Neural cell (in vitro differentiated cells): ENCODE measurements around the gene NOP9. TPM values are rescaled to one million over a fixed set of nuclear protein-coding genes. Genes with fewer than 3 reads are reported as not detected.

ENCODE experiments used
- H2AFZ ChIP-seq: fragments of 200-600, 300-800 bp; sonication (generic), shearing (Covaris generic); 2 replicates; pipeline ENCODE4 v1.6.0; 2014; ENCODE audit warnings: low read depth, mild to moderate bottlenecking, antibody characterized with exemption, low read length, moderate library complexity
- H3F3A ChIP-seq: fragments of 200-600 bp; shearing (Covaris generic); 2 replicates; pipeline ENCODE4 v1.6.1; 2016; ENCODE audit warnings: mild to moderate bottlenecking, moderate library complexity, mixed read lengths, antibody characterized with exemption, low read length; ENCODE audit not compliant: insufficient read depth, poor library complexity, severe bottlenecking
- H3K27ac ChIP-seq: fragments of 200-600, 300-800 bp; sonication (generic), shearing (Covaris generic); 2 replicates; pipeline ENCODE4 v1.5.1; 2014; ENCODE audit warnings: mild to moderate bottlenecking, low read length, moderate library complexity
- H3K27me3 ChIP-seq: fragments of 300-800, 200-600 bp; sonication (generic), shearing (Covaris generic); 2 replicates; pipeline ENCODE4 v1.6.0; 2014; ENCODE audit warnings: mild to moderate bottlenecking, low read depth, low read length, moderate library complexity; ENCODE audit not compliant: insufficient read depth
- H3K36me3 ChIP-seq: fragments of 300-800, 200-600 bp; sonication (generic), shearing (Covaris generic); 2 replicates; pipeline ENCODE4 v1.5.1; 2014; ENCODE audit warnings: mild to moderate bottlenecking, antibody characterized with exemption, low read length, moderate library complexity; ENCODE audit not compliant: insufficient read depth
- H3K4me2 ChIP-seq: fragments of 300-800, 200-600 bp; sonication (generic), shearing (Covaris generic); 2 replicates; pipeline ENCODE4 v1.6.0; 2014; ENCODE audit warnings: mild to moderate bottlenecking, low read length
- H3K4me3 ChIP-seq: fragments of 300-800, 200-600 bp; sonication (generic), shearing (Covaris generic); 2 replicates; pipeline ENCODE4 v1.5.1; 2014; ENCODE audit warnings: mild to moderate bottlenecking, low read length, moderate library complexity
- H3K79me2 ChIP-seq: fragments of 200-600 bp; shearing (Covaris generic); replicated peaks from 2 replicates; pipeline ENCODE4 v1.6.0; 2014; ENCODE audit warnings: mild to moderate bottlenecking, low read length, moderate library complexity; ENCODE audit not compliant: insufficient read depth
- H3K9ac ChIP-seq: fragments of 300-800, 200-600 bp; sonication (generic), shearing (Covaris generic); 2 replicates; pipeline ENCODE4 v1.6.1; 2016; ENCODE audit warnings: mild to moderate bottlenecking, low read length, mixed read lengths
- H3K9me2 ChIP-seq: fragments of 200-600 bp; shearing (Covaris generic); 2 replicates; pipeline ENCODE4 v1.6.1; 2016; ENCODE audit warnings: mild to moderate bottlenecking, low read length, mixed read lengths; ENCODE audit not compliant: insufficient read depth
- H3K9me3 ChIP-seq: fragments of 200-600, 300-800 bp; sonication (generic), shearing (Covaris generic); 2 replicates; pipeline ENCODE4 v1.6.1; 2016; ENCODE audit warnings: mild to moderate bottlenecking, mixed run types, low read length, moderate library complexity, mixed read lengths
- H4K20me1 ChIP-seq: fragments of 200-600 bp; shearing (Covaris generic); 2 replicates; pipeline ENCODE4 v1.6.1; 2016; ENCODE audit warnings: mild to moderate bottlenecking, mixed run types; ENCODE audit not compliant: insufficient read depth
- CTCF ChIP-seq: fragments of 450-650 bp; IDR thresholded peaks from 2 replicates; pipeline ENCODE4 v1.5.1; 2014; ENCODE audit warnings: antibody characterized with exemption, mild to moderate bottlenecking, moderate library complexity; ENCODE audit not compliant: poor library complexity, severe bottlenecking
- EP300 ChIP-seq: fragments of 450-650 bp; conservative IDR thresholded peaks from 2 replicates; pipeline ENCODE4 v1.6.1; 2014; ENCODE audit warnings: antibody characterized with exemption, mild to moderate bottlenecking, moderate library complexity; ENCODE audit not compliant: poor library complexity, severe bottlenecking
- EZH2 ChIP-seq: fragments of 200-600, 300-800 bp; shearing (Covaris generic), sonication (generic); IDR thresholded peaks from 2 replicates; pipeline ENCODE4 v1.6.1; 2014; ENCODE audit warnings: antibody characterized with exemption, low read length, borderline replicate concordance, mild to moderate bottlenecking; ENCODE audit not compliant: insufficient read depth, poor library complexity, severe bottlenecking
- MXI1 ChIP-seq: fragments of 450-650 bp; conservative IDR thresholded peaks from 2 replicates; pipeline ENCODE4 v1.6.1; 2014; ENCODE audit warnings: antibody characterized with exemption, mild to moderate bottlenecking; ENCODE audit not compliant: poor library complexity, severe bottlenecking
- POLR2AphosphoS5 ChIP-seq: IDR thresholded peaks from 2 replicates; pipeline ENCODE4 v1.6.1; 2012
- RAD21 ChIP-seq: fragments of 450-650 bp; conservative IDR thresholded peaks from 2 replicates; pipeline ENCODE4 v1.6.1; 2014; ENCODE audit warnings: antibody characterized with exemption, mild to moderate bottlenecking, moderate library complexity
- REST ChIP-seq: IDR thresholded peaks from 2 replicates; pipeline ENCODE4 v1.6.1; 2012; ENCODE audit warnings: borderline replicate concordance
- SMC3 ChIP-seq: fragments of 450-650 bp; conservative IDR thresholded peaks from 2 replicates; pipeline ENCODE4 v1.6.1; 2014; ENCODE audit warnings: antibody characterized with exemption, mild to moderate bottlenecking, moderate library complexity; ENCODE audit not compliant: poor library complexity
- TAF1 ChIP-seq: IDR thresholded peaks from 2 replicates; pipeline ENCODE4 v1.6.1; 2012; ENCODE audit warnings: low read depth
- polyA plus RNA-seq: library from polyadenylated mRNA; depleted of rRNA; stranded (reverse); fragments of >200 nt; gene quantifications from 2 replicates; pipeline ENCODE4 v1.2.3, GENCODE V29; 2014

NOP9 gene
- polyA plus RNA-seq, 1 donor from 2014 or later: 13.0 TPM

DNA sequence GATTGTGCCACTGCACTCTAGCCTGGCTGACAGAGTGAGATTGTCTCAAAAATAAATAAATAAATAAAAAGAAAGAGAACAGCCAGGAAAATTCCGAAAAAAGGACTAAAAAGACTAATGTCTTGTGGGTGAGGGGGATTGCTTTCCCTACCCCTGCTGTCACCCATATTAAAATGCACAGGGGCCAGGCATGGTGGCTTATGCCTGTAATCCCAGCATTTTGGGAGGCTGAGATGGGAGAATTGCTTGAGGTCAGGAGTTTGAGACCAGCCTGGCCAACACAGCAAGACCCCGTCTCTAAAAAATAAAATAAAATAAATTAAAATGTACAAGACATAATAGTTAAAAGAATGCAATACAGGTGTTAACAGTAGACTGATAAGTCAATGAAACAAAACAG is 6.1 kb upstream of the NOP9 start:
- Histone ChIP-seq H3K9me3 (no peaks in the 10 kb centered on the region), H3K27ac (no peak overlapping the region), H3K9ac (no peak overlapping the region), H4K20me1 (no peaks in the 10 kb centered on the region), H3K79me2 (no peaks in the 10 kb centered on the region), H3K4me2 (no peak overlapping the region), H3K27me3 (no peaks in the 10 kb centered on the region), H2AFZ (no peak overlapping the region), H3K36me3 (no peaks in the 10 kb centered on the region), H3F3A (no peaks in the 10 kb centered on the region), H3K9me2 (no peaks in the 10 kb centered on the region), H3K4me3 (no peak overlapping the region)
- TF ChIP-seq RAD21 (no peak), POLR2AphosphoS5 (no peak), CTCF (no peak), SMC3 (no peak), MXI1 (no peak), TAF1 (no peak), REST (no peak), EP300 (no peak), EZH2 (no peak)

- no peaks in the 10 kb centered on the region for H3F3A ChIP-seq
- no peaks in the 10 kb centered on the region for H3K27me3 ChIP-seq
- no peaks in the 10 kb centered on the region for H3K79me2 ChIP-seq
- no peak overlapping the region for H3K4me2 ChIP-seq
- no peak overlapping the region for H3K27ac ChIP-seq
- no peak overlapping the region for H3K9ac ChIP-seq
- H2AFZ ChIP-seq: no peak overlapping the region
- no peaks in the 10 kb centered on the region for H3K9me2 ChIP-seq
- no peaks in the 10 kb centered on the region for H4K20me1 ChIP-seq
- H3K9me3 ChIP-seq: no peaks in the 10 kb centered on the region
- no peak overlapping the region for H3K4me3 ChIP-seq
- H3K36me3 ChIP-seq: no peaks in the 10 kb centered on the region
- TF ChIP-seq MXI1 (no peak), REST (no peak), CTCF (peak; percentile 87), RAD21 (peak; percentile 86), SMC3 (peak; percentile 91), TAF1 (no peak)
Observed at GRCh38 chr14:24296341-24297157, 3.1 kb upstream of the NOP9 start.
